GM23338 (cell line): ENCODE results near the gene PICK1. TPM values are rescaled to one million over a fixed set of nuclear protein-coding genes. Genes with fewer than 3 reads are reported as not detected.

ENCODE experiments used
- ATAC-seq: fragments of 200-7000 bp; cut with Tn5 transposase; 3 replicates; pipeline ENCODE4 v1.9.1; 2020
- DNase-seq: peaks from one replicate; pipeline ENCODE4 v3.0.0-alpha.2; 2015; ENCODE audit warnings: low spot score
- H2AFZ ChIP-seq: fragments of 200-600 bp; sonication (generic); 2 replicates; pipeline ENCODE4 v1.8.0; 2016; ENCODE audit warnings: antibody characterized with exemption, mild to moderate bottlenecking, moderate library complexity
- H3F3A ChIP-seq: fragments of 200-600 bp; sonication (generic); replicated peaks from 2 replicates; pipeline ENCODE4 v1.8.0; 2017; ENCODE audit warnings: antibody characterized with exemption, mixed run types, low read depth
- H3K27ac ChIP-seq: fragments of 200-600 bp; sonication (generic); 2 replicates; pipeline ENCODE4 v1.6.1; 2016; ENCODE audit warnings: low read depth
- H3K27me3 ChIP-seq: fragments of 200-600 bp; sonication (generic); 2 replicates; pipeline ENCODE4 v1.8.0; 2016; ENCODE audit warnings: mild to moderate bottlenecking, mixed run types, moderate library complexity; ENCODE audit not compliant: insufficient read depth
- H3K36me3 ChIP-seq: fragments of 200-600 bp; sonication (generic); 2 replicates; pipeline ENCODE4 v1.8.0; 2016; ENCODE audit warnings: mild to moderate bottlenecking; ENCODE audit not compliant: insufficient read depth
- H3K4me1 ChIP-seq: fragments of 200-600 bp; sonication (generic); 2 replicates; pipeline ENCODE4 v1.8.0; 2016; ENCODE audit warnings: mild to moderate bottlenecking, moderate library complexity; ENCODE audit not compliant: insufficient read depth
- H3K4me2 ChIP-seq: fragments of 200-600 bp; sonication (generic); 2 replicates; pipeline ENCODE4 v1.7.1; 2017; ENCODE audit warnings: mixed run types
- H3K4me3 ChIP-seq: fragments of 200-600 bp; sonication (generic); 2 replicates; pipeline ENCODE4 v1.6.1; 2016; ENCODE audit warnings: mixed run types
- H3K79me2 ChIP-seq: fragments of 200-600 bp; sonication (generic); replicated peaks from 2 replicates; pipeline ENCODE4 v1.8.0; 2017; ENCODE audit warnings: mild to moderate bottlenecking; ENCODE audit not compliant: insufficient read depth
- H3K9me2 ChIP-seq: fragments of 200-600 bp; sonication (generic); 2 replicates; pipeline ENCODE4 v1.8.0; 2017; ENCODE audit not compliant: insufficient read depth
- H4K20me1 ChIP-seq: fragments of 200-600 bp; sonication (generic); replicated peaks from 2 replicates; pipeline ENCODE4 v1.8.0; 2017; ENCODE audit warnings: mild to moderate bottlenecking; ENCODE audit not compliant: insufficient read depth
- H3K27ac Mint-ChIP-seq: 2 replicates; pipeline ENCODE4 v1.8.0; 2020; ENCODE audit warnings: inconsistent platforms, mild to moderate bottlenecking, moderate library complexity, mixed read lengths
- H3K27me3 Mint-ChIP-seq: 3 replicates; pipeline ENCODE4 v1.8.0; 2022; ENCODE audit warnings: low read depth, mild to moderate bottlenecking, moderate library complexity, mixed read lengths, inconsistent platforms; ENCODE audit not compliant: insufficient read depth, poor library complexity
- H3K36me3 Mint-ChIP-seq: 3 replicates; pipeline ENCODE4 v1.8.0; 2021; ENCODE audit warnings: low read depth, mild to moderate bottlenecking, inconsistent platforms, moderate library complexity, mixed read lengths
- H3K4me1 Mint-ChIP-seq: 3 replicates; pipeline ENCODE4 v1.8.0; 2020; ENCODE audit warnings: mild to moderate bottlenecking, inconsistent platforms, mixed read lengths
- H3K4me3 Mint-ChIP-seq: 3 replicates; pipeline ENCODE4 v1.8.0; 2021; ENCODE audit warnings: moderate library complexity, mild to moderate bottlenecking, inconsistent platforms, mixed read lengths
- H3K9me3 Mint-ChIP-seq: 3 replicates; pipeline ENCODE4 v1.8.0; 2020; ENCODE audit warnings: moderate library complexity, mild to moderate bottlenecking, inconsistent platforms, mixed read lengths
- ETS1 ChIP-seq: IDR thresholded peaks from 2 replicates; pipeline ENCODE4 v1.6.1; 2016; ENCODE audit warnings: antibody characterized with exemption
- JUNB ChIP-seq: IDR thresholded peaks from one replicate; pipeline ENCODE4 v1.6.1; 2016; ENCODE audit warnings: antibody characterized with exemption; ENCODE audit not compliant: unreplicated experiment
- POLR2AphosphoS5 ChIP-seq: IDR thresholded peaks from 2 replicates; pipeline ENCODE4 v1.6.1; 2016; ENCODE audit warnings: antibody characterized with exemption, low read depth
- STAT1 ChIP-seq: IDR thresholded peaks from one replicate; pipeline ENCODE4 v1.6.1; 2016; ENCODE audit warnings: antibody characterized with exemption; ENCODE audit not compliant: unreplicated experiment
- ZNF331 ChIP-seq: fragments of 250-450 bp; sonication (Bioruptor Pico); IDR thresholded peaks from 2 replicates; pipeline ENCODE4 v1.5.0; 2020; ENCODE audit warnings: low read depth, mild to moderate bottlenecking, moderate library complexity
- polyA plus RNA-seq: library from polyadenylated mRNA; unstranded; fragments of >200 nt; fragmentation: Nextera tagmentation; extraction: Ambion mirVana; gene quantifications from 2 replicates; pipeline ENCODE4 v1.2.1, GENCODE V29; 2016
- total RNA-seq: library from RNA; depleted of rRNA; stranded (reverse); fragments of >200 nt; shearing (Covaris generic); gene quantifications from 2 replicates; pipeline ENCODE4 v1.2.3, GENCODE V29; 2014
- TF ChIP-seq, protein P1 (sequence below): IDR thresholded peaks from one replicate; pipeline ENCODE4 v1.6.1; 2018; ENCODE audit warnings: antibody characterized with exemption; ENCODE audit not compliant: unreplicated experiment
- TF ChIP-seq, protein P2 (sequence below), 2 experiments: fragments of 200-600 bp in 1 of 2; sonication (generic) in 1 of 2; conservative IDR thresholded peaks; 2 replicates each; pipeline versions ENCODE4 v1.5.1 to v1.6.1; 2016 to 2017; ENCODE audit warnings: antibody characterized with exemption in 2 of 2, low read depth in 2 of 2, mild to moderate bottlenecking in 2 of 2, moderate library complexity in 1 of 2

Gene PICK1
- total and polyA plus RNA-seq, 2 experiments from 2014 or later: 15.9 to 28.3 TPM

GRCh38 chr22:38043151-38044039, 13.8 kb upstream of the PICK1 start:
- H3K36me3 ChIP-seq: no peaks in the 10 kb centered on the region
- ATAC-seq (no peak), DNase-seq (no peak)
- Mint-ChIP-seq H3K27ac (no peak overlapping the region), H3K4me3 (no peak overlapping the region), H3K36me3 (no peaks in the 10 kb centered on the region), H3K27me3 (peaks cover 5% of the 10 kb centered on the region), H3K4me1 (no peaks in the 10 kb centered on the region; the same call in 2 of the 3 replicates), H3K9me3 (no peaks in the 10 kb centered on the region; the same call in 2 of the 3 replicates)
- no peak overlapping the region for H2AFZ ChIP-seq
- H3K4me2 ChIP-seq: no peak overlapping the region
- H3K27me3 ChIP-seq: no peaks in the 10 kb centered on the region
- H3K79me2 ChIP-seq: no peaks in the 10 kb centered on the region
- H3K27ac ChIP-seq: no peak overlapping the region
- H4K20me1 ChIP-seq: no peaks in the 10 kb centered on the region
- H3K9me2 ChIP-seq: no peaks in the 10 kb centered on the region
- no peak overlapping the region for H3K4me3 ChIP-seq
- no peaks in the 10 kb centered on the region for H3K4me1 ChIP-seq
- H3F3A ChIP-seq: no peaks in the 10 kb centered on the region
- no peak for TF ChIP-seq POLR2AphosphoS5
- TF ChIP-seq STAT1: no peak
- no peak for TF ChIP-seq ZNF331 (CRISPR knock-in tag)
- TF ChIP-seq, protein P1, sequence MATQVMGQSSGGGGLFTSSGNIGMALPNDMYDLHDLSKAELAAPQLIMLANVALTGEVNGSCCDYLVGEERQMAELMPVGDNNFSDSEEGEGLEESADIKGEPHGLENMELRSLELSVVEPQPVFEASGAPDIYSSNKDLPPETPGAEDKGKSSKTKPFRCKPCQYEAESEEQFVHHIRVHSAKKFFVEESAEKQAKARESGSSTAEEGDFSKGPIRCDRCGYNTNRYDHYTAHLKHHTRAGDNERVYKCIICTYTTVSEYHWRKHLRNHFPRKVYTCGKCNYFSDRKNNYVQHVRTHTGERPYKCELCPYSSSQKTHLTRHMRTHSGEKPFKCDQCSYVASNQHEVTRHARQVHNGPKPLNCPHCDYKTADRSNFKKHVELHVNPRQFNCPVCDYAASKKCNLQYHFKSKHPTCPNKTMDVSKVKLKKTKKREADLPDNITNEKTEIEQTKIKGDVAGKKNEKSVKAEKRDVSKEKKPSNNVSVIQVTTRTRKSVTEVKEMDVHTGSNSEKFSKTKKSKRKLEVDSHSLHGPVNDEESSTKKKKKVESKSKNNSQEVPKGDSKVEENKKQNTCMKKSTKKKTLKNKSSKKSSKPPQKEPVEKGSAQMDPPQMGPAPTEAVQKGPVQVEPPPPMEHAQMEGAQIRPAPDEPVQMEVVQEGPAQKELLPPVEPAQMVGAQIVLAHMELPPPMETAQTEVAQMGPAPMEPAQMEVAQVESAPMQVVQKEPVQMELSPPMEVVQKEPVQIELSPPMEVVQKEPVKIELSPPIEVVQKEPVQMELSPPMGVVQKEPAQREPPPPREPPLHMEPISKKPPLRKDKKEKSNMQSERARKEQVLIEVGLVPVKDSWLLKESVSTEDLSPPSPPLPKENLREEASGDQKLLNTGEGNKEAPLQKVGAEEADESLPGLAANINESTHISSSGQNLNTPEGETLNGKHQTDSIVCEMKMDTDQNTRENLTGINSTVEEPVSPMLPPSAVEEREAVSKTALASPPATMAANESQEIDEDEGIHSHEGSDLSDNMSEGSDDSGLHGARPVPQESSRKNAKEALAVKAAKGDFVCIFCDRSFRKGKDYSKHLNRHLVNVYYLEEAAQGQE: no peak
- no peak for TF ChIP-seq ETS1
- TF ChIP-seq, protein P2, sequence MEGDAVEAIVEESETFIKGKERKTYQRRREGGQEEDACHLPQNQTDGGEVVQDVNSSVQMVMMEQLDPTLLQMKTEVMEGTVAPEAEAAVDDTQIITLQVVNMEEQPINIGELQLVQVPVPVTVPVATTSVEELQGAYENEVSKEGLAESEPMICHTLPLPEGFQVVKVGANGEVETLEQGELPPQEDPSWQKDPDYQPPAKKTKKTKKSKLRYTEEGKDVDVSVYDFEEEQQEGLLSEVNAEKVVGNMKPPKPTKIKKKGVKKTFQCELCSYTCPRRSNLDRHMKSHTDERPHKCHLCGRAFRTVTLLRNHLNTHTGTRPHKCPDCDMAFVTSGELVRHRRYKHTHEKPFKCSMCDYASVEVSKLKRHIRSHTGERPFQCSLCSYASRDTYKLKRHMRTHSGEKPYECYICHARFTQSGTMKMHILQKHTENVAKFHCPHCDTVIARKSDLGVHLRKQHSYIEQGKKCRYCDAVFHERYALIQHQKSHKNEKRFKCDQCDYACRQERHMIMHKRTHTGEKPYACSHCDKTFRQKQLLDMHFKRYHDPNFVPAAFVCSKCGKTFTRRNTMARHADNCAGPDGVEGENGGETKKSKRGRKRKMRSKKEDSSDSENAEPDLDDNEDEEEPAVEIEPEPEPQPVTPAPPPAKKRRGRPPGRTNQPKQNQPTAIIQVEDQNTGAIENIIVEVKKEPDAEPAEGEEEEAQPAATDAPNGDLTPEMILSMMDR (conservative IDR thresholded peaks at IDR 0.05; ENCODE audit: low read depth in 2 of 2): no peak
- TF ChIP-seq JUNB: no peak
